Measurements from ENCODE around the gene EIF3CL.
"Not testable (repeated sequence)": the region's sequence is repeated elsewhere in the genome, so short reads cannot be mapped to it uniquely, and the experiment has no call there.

EIF3CL gene

DNA sequence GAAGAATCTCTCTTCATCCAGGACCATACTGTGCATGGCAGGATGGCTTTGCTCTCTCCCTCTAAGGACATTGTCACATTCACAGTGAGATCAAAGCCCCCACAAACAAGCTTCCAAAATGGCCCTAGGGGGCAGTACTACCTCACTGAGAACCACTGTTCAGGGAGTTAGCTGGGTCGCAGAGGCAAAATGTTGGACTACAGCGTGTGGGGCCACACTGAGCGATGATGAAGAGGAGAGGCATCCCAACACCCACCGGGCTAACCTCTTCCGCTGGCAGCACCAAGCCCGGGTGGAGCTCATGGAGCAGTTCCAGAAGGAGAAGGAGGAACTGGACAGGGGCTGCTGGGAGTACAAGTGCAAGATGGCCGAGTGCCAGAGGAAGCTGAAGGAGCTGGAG, 9.9 kb upstream of the EIF3CL start:
- not testable (repeated sequence) for H3K36me3 ChIP-seq (ENCODE audit: control insufficient read depth, insufficient read depth, low read length, severe bottlenecking); H3K4me1 ChIP-seq (ENCODE audit: control insufficient read depth, insufficient read depth, low read length); H3K4me3 ChIP-seq (ENCODE audit: low read length); H3K9me3 ChIP-seq (ENCODE audit: control insufficient read depth, low read length); DNase-seq (ENCODE audit: low read depth); H3K27me3 ChIP-seq (replicated peaks; ENCODE audit: control insufficient read depth, insufficient read depth, low read length); H3K9ac ChIP-seq (ENCODE audit: low read length)

- H3K27me3 ChIP-seq (replicated peaks; ENCODE audit: control insufficient read depth, insufficient read depth, low read length); H3K9ac ChIP-seq (ENCODE audit: low read length); H3K36me3 ChIP-seq (ENCODE audit: control insufficient read depth, insufficient read depth, low read length, severe bottlenecking); DNase-seq (ENCODE audit: low read depth); H3K4me1 ChIP-seq (ENCODE audit: control insufficient read depth, insufficient read depth, low read length); H3K4me3 ChIP-seq (ENCODE audit: low read length); H3K9me3 ChIP-seq (ENCODE audit: control insufficient read depth, low read length): not testable (repeated sequence)
Observed at GRCh38 chr16:28392054-28392453, 11.6 kb downstream of the EIF3CL start.

GRCh38 chr16:28382177-28382867, 21.3 kb downstream of the EIF3CL start:
- H3K9me3 ChIP-seq (ENCODE audit: control insufficient read depth, low read length); DNase-seq (ENCODE audit: low read depth); H3K36me3 ChIP-seq (ENCODE audit: control insufficient read depth, insufficient read depth, low read length, severe bottlenecking); H3K27me3 ChIP-seq (replicated peaks; ENCODE audit: control insufficient read depth, insufficient read depth, low read length); H3K9ac ChIP-seq (ENCODE audit: low read length); H3K4me1 ChIP-seq (ENCODE audit: control insufficient read depth, insufficient read depth, low read length); H3K4me3 ChIP-seq (ENCODE audit: low read length): not testable (repeated sequence)

DNA sequence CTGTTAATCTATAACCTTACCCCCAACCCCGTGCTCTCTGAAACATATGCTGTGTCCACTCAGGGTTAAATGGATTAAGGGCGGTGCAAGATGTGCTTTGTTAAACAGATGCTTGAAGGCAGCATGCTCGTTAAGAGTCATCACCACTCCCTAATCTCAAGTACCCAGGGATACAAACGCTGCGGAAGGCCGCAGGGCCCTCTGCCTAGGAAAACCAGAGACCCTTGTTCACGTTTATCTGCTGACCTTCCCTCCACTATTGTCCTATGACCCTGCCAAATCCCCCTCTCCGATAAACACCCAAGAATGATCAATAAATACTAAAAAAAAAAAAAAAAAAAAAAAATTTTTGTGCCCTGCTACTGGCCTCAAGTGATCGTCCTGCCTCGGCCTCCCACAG, 25.8 kb downstream of the EIF3CL start:
- not testable (repeated sequence) for H3K9ac ChIP-seq (ENCODE audit: low read length); H3K27me3 ChIP-seq (replicated peaks; ENCODE audit: control insufficient read depth, insufficient read depth, low read length); H3K4me3 ChIP-seq (ENCODE audit: low read length); DNase-seq (ENCODE audit: low read depth); H3K4me1 ChIP-seq (ENCODE audit: control insufficient read depth, insufficient read depth, low read length); H3K36me3 ChIP-seq (ENCODE audit: control insufficient read depth, insufficient read depth, low read length, severe bottlenecking); H3K9me3 ChIP-seq (ENCODE audit: control insufficient read depth, low read length)

DNA sequence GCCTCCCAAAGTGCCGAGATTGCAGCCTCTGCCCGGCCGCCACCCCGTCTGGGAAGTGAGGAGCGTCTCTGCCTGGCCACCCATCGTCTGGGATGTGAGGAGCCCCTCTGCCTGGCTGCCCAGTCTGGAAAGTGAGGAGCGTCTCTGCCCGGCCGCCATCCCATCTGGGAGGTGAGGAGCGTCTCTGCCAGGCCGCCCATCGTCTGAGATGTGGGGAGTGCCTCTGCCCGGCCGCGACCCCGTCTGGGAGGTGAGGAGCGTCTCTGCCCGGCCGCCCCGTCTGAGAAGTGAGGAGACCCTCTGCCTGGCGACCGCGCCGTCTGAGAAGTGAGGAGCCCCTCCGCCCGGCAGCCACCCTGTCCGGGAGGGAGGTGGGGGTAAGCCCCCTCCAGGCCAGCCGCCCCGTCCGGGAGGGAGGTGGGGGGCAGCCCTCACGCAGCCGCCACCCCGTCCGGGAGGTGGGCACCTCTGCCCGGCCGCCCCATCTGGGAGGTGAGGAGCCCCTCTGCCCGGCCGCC, 26.5 kb downstream of the EIF3CL start:
- not testable (repeated sequence) for H3K9me3 ChIP-seq (ENCODE audit: control insufficient read depth, low read length); DNase-seq (ENCODE audit: low read depth); H3K36me3 ChIP-seq (ENCODE audit: control insufficient read depth, insufficient read depth, low read length, severe bottlenecking); H3K4me1 ChIP-seq (ENCODE audit: control insufficient read depth, insufficient read depth, low read length); H3K27me3 ChIP-seq (replicated peaks; ENCODE audit: control insufficient read depth, insufficient read depth, low read length); H3K9ac ChIP-seq (ENCODE audit: low read length); H3K4me3 ChIP-seq (ENCODE audit: low read length)

DNA sequence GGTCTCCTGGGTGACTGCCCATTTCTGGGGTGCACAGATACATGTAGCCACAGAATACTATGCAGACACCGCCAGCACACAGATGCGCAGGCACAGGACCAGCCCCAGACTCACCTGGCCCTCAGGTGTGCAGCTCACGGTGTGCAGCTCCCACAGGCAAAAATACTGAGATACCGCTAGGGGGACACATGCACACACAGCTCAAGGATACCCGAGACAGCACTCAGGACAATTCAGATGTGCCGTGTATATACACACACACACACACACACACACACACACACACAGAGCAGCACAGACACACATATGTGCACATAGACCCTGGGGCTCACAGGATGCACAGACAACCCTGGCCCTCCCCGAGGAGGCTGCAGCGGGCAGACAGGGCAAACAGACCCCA, 28.5 kb downstream of the EIF3CL start:
- not testable (repeated sequence) for H3K9me3 ChIP-seq (ENCODE audit: control insufficient read depth, low read length); H3K27me3 ChIP-seq (replicated peaks; ENCODE audit: control insufficient read depth, insufficient read depth, low read length); H3K4me1 ChIP-seq (ENCODE audit: control insufficient read depth, insufficient read depth, low read length); H3K36me3 ChIP-seq (ENCODE audit: control insufficient read depth, insufficient read depth, low read length, severe bottlenecking); DNase-seq (ENCODE audit: low read depth); H3K9ac ChIP-seq (ENCODE audit: low read length); H3K4me3 ChIP-seq (ENCODE audit: low read length)

- not testable (repeated sequence) for H3K4me1 ChIP-seq (ENCODE audit: control insufficient read depth, insufficient read depth, low read length); H3K4me3 ChIP-seq (ENCODE audit: low read length); DNase-seq (ENCODE audit: low read depth); H3K9ac ChIP-seq (ENCODE audit: low read length); H3K27me3 ChIP-seq (replicated peaks; ENCODE audit: control insufficient read depth, insufficient read depth, low read length); H3K9me3 ChIP-seq (ENCODE audit: control insufficient read depth, low read length); H3K36me3 ChIP-seq (ENCODE audit: control insufficient read depth, insufficient read depth, low read length, severe bottlenecking)
Observed at GRCh38 chr16:28374281-28374680, 29.4 kb downstream of the EIF3CL start.

- H3K4me1 ChIP-seq (ENCODE audit: control insufficient read depth, insufficient read depth, low read length); DNase-seq (ENCODE audit: low read depth); H3K9ac ChIP-seq (ENCODE audit: low read length); H3K36me3 ChIP-seq (ENCODE audit: control insufficient read depth, insufficient read depth, low read length, severe bottlenecking); H3K4me3 ChIP-seq (ENCODE audit: low read length); H3K27me3 ChIP-seq (replicated peaks; ENCODE audit: control insufficient read depth, insufficient read depth, low read length); H3K9me3 ChIP-seq (ENCODE audit: control insufficient read depth, low read length): not testable (repeated sequence)
Observed at GRCh38 chr16:28367926-28368325, 35.7 kb downstream of the EIF3CL start.

DNA sequence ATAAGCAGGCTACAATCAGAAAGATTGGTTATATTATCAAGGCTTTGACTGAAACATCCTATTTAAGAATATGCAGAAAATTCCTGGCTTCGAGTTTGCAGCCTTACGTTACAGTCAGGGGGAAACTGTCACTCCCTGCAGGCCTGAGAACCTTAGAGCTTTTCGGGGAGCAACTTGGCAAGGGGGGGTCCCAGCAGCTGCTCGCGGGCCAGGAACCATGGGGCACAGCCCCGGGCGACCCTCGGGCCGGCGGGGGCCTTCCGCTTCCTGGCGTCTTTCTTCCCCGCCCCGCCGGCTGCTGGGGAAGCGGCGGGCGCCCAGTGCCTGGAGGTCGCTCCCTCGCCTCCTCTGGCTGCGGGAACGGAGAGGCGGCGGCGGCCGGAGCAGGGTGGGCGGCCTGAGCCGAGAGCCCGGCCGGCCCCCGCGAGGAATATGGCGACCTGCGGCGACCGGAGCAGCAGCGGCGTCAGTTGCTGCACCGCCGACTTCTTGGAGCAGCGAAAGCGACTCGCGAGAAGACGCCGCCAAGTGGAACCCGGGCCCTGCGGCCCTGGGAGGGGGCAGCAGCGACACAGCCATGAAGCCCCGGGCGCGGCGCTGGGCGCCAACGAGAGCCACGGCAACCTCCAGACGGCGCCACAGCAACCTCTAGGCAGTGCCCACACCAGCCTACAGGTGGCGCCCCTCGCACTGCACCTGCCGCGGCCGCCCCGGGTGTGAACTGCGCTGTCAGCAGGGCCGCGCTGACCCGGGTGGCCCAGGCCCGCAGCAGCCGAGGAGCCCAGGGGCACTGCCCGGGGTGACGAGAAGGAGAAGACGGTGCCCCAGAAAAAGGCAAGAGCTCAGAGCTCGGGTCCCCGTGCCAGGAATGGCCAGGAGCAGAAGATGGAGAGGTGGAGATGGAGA, 39.1 kb downstream of the EIF3CL start:
- H3K4me1 ChIP-seq (ENCODE audit: control insufficient read depth, insufficient read depth, low read length); H3K9ac ChIP-seq (ENCODE audit: low read length); H3K9me3 ChIP-seq (ENCODE audit: control insufficient read depth, low read length): not testable (repeated sequence)

GRCh38 chr16:28363408-28363807, 40.2 kb downstream of the EIF3CL start, which contains the start of gene NPIPB6:
Gene NPIPB6 (minus strand): TSS chr16:28363508. CDS start chr16:28362822, 686 bp downstream.
- not testable (repeated sequence) for H3K36me3 ChIP-seq (ENCODE audit: control insufficient read depth, insufficient read depth, low read length, severe bottlenecking); H3K9me3 ChIP-seq (ENCODE audit: control insufficient read depth, low read length); H3K4me1 ChIP-seq (ENCODE audit: control insufficient read depth, insufficient read depth, low read length); H3K4me3 ChIP-seq (ENCODE audit: low read length); DNase-seq (ENCODE audit: low read depth); H3K27me3 ChIP-seq (replicated peaks; ENCODE audit: control insufficient read depth, insufficient read depth, low read length); H3K9ac ChIP-seq (ENCODE audit: low read length)

More for the DNA sequence above, 39.1 kb downstream of the EIF3CL start:
- H3K4me3 ChIP-seq (ENCODE audit: low read length); DNase-seq (ENCODE audit: low read depth); H3K36me3 ChIP-seq (ENCODE audit: control insufficient read depth, insufficient read depth, low read length, severe bottlenecking); H3K27me3 ChIP-seq (replicated peaks; ENCODE audit: control insufficient read depth, insufficient read depth, low read length): not testable (repeated sequence)

- H3K4me1 ChIP-seq (ENCODE audit: control insufficient read depth, insufficient read depth, low read length); H3K9ac ChIP-seq (ENCODE audit: low read length); H3K9me3 ChIP-seq (ENCODE audit: control insufficient read depth, low read length); H3K4me3 ChIP-seq (ENCODE audit: low read length); DNase-seq (ENCODE audit: low read depth); H3K27me3 ChIP-seq (replicated peaks; ENCODE audit: control insufficient read depth, insufficient read depth, low read length); H3K36me3 ChIP-seq (ENCODE audit: control insufficient read depth, insufficient read depth, low read length, severe bottlenecking): not testable (repeated sequence)
Observed at GRCh38 chr16:28362600-28362999, 41.0 kb downstream of the EIF3CL start.
